ENCODE results near the gene SERPINB6.
A peak's percentile ranks its signal among the peaks of the same experiment; 100 is the strongest.
"Not testable (repeated sequence)": the region's sequence is repeated elsewhere in the genome, so short reads cannot be mapped to it uniquely, and the experiment has no call there.

The SERPINB6 gene

DNA sequence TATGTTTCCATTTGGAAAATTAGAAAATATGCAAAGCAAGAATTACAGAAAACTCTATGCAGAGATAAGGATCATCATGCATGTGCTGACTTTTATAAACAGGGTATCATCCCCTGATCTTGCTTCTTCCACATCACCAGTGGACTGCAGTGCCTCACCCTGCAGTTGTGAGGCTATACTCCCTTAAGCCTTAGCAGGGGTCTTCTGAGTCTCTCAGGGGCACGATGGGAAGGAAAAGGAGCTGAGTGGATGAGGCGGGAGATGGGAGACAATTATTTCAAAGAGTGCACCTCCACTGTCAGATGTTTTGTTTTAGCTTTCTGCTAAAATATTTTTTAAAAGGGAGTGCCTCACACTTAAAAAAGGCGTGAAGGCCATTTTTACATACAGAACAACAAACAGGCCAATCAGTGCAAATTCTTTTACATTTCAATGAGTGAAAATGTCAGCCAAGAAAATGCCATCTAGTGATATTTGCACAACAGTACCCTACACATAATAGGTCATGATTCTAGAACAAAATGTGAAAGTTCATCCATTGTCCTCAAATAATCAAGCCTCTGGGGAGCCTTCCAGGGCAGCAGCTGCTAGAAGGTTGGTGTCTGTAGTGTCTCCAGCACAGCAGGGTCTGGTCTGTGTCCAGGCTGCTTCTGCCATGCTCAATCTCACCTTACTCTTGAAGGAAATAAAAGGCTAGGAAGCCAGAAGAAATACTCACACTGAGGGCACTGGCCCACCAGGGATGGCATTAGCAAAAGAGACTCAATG, 55.0 kb downstream of the SERPINB6 start:
- H3K4me3 ChIP-seq (ENCODE audit: low read length), result no peak overlapping the region
- no peak for TF ChIP-seq ZNF274 (IDR thresholded peaks at IDR 0.05; ENCODE audit: low read depth, low read length)

DNA sequence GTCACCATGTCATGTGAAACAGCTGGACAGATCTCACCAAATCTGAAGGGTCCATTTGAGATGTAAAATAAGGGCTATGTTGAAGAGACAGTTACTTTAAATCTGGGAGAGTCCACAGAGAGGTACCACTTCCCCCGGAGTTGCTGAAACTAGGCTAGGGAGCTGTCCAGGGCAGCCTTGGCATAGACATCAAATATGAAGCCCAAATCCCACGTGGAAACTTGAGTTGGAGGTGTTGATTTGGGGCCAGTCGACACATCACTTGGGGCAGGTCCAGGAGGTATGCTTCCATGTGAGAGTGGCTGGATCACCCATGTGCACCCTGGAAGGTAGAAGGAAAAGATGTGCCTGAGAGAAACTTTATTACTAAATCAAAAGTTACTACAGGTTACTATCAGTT, 56.2 kb downstream of the SERPINB6 start:
- TF ChIP-seq ZNF274 (IDR thresholded peaks at IDR 0.05; ENCODE audit: low read depth, low read length), result no peak
- no peak overlapping the region for H3K4me3 ChIP-seq (ENCODE audit: low read length)

DNA sequence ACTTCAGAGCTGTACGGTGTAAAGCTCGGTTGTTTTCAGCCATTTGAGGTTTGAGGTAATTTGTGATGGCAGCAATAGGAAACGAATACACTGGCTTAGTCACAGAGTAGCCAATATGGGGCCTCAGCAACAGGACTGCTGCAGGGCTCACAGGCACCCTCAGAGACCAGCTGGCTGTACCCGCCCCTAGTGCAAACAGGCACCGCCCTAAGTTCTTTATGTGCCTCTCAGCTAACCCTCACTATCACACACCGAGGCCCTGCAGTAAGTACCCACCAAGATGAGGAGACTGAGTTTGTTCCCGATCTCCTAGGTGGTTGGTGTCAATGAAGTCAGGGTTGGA, 57.1 kb downstream of the SERPINB6 start:
- TF ChIP-seq ZNF274 (IDR thresholded peaks at IDR 0.05; ENCODE audit: low read depth, low read length), result no peak
- no peak overlapping the region for H3K4me3 ChIP-seq (ENCODE audit: low read length)

DNA sequence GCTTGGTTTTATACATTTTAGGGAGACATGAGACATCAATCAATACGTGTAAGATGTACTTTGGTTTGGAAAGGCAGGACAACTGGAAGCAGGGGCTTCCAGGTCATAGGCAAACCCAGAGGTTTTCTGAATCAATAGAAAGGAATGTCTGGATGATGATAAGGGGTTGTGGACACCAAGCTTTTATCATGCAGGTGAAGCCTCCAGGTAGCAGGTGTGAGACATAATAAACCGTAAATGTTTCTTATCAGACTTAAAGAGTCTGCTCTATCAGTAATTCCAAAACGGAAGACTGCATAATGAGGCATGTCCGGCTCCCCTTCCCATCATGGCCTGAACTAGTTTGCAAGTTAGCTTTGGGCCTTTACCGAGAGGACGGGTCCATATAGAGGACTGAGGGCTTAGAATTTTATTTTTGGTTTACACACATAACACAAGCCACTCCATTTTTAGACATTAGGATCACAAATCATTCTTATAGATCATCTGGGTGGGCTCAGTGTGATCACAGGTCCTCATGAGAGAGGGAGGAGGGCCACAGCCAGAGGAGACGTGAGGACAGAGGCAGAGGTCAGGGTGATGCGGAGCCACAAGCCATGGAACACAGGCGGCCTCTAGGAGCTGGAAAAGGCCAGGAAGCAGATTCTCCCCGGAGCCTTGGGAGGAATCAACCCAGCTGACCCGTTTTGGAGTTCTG, 57.6 kb downstream of the SERPINB6 start:
- no peak overlapping the region for H3K4me3 ChIP-seq (ENCODE audit: low read length)
- no peak for TF ChIP-seq ZNF274 (IDR thresholded peaks at IDR 0.05; ENCODE audit: low read depth, low read length)

DNA sequence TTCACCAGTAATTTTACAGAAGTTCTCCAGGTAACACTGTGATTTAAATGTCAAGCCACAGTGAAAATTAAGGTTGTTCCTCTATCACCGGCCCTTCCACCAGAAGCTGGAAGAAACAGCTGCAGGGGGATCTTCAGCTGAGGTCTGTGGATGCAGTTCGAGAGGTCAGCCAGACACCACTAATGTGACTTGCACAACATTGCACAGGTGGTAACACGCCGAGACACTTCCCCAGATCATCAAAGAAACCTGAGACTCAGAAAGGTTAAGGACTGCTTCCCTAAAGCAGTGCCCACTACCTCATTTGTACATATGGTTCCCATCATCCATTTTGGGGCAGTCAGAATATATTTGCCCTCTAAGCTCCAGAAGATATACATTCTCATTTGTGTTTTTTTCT, 60.2 kb downstream of the SERPINB6 start:
- TF ChIP-seq ZNF274 (IDR thresholded peaks at IDR 0.05; ENCODE audit: low read depth, low read length), result no peak
- H3K4me3 ChIP-seq (ENCODE audit: low read length), result no peak overlapping the region

DNA sequence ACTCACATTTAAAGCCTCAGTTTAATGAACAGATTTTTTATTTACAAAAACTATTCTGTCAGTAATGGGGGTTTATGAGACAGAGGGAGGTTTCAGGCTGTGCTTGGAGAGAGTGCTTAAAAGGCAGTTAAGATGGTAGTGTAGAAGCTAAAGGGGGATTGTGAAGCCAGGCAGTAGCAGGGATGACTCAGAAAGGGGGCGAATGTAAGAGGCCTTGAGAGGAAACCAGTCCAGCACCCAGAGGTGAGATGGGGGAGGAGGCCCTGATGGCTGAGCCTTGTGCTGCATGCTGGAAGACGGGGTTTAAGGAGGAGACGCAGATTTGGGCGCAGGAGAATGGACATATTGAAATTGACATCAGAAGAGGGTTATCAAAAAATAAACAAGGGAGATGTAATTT, 61.6 kb downstream of the SERPINB6 start:
- no peak for TF ChIP-seq ZNF274 (IDR thresholded peaks at IDR 0.05; ENCODE audit: low read depth, low read length)
- no peak overlapping the region for H3K4me3 ChIP-seq (ENCODE audit: low read length)

DNA sequence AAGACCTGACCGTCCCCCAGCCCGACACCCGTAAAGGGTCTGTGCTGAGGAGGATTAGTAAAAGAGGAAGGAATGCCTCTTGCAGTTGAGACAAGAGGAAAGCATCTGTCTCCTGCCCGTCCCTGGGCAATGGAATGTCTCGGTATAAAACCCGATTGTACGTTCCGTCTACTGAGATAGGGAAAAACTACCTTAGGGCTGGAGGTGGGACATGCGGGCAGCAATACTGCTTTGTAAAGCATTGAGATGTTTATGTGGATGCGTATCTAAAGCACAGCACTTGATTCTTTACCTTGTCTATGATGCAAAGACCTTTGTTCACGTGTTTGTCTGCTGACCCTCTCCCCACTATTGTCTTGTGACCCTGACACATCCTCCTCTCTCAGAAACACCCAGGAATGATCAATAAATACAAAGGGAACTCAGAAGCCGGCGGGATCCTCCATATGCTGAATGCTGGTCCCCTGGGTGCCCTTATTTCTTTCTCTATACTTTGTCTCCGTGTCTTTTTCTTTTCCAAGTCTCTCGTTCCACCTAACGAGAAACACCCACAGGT, 62.2 kb downstream of the SERPINB6 start:
- not testable (repeated sequence) for H3K4me3 ChIP-seq (ENCODE audit: low read length)

DNA sequence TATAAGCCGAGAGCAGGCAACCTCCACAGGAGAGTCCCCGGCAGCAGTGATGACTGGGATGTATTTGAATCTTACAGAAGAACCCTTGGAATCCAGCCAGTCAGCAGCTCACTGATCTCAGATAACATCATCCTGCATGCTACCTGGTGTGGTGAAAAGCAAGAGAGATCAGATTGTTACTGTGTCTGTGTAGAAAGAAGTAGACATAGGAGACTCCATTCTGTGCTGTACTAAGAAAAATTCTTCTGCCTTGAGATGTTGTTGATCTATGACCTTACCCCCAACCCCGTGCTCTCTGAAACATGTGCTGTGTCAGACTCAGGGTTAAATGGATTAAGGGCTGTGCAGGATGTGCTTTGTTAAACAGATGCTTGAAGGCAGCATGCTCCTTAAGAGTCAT, 62.9 kb downstream of the SERPINB6 start:
- H3K4me3 ChIP-seq (ENCODE audit: low read length), result not testable (repeated sequence)

DNA sequence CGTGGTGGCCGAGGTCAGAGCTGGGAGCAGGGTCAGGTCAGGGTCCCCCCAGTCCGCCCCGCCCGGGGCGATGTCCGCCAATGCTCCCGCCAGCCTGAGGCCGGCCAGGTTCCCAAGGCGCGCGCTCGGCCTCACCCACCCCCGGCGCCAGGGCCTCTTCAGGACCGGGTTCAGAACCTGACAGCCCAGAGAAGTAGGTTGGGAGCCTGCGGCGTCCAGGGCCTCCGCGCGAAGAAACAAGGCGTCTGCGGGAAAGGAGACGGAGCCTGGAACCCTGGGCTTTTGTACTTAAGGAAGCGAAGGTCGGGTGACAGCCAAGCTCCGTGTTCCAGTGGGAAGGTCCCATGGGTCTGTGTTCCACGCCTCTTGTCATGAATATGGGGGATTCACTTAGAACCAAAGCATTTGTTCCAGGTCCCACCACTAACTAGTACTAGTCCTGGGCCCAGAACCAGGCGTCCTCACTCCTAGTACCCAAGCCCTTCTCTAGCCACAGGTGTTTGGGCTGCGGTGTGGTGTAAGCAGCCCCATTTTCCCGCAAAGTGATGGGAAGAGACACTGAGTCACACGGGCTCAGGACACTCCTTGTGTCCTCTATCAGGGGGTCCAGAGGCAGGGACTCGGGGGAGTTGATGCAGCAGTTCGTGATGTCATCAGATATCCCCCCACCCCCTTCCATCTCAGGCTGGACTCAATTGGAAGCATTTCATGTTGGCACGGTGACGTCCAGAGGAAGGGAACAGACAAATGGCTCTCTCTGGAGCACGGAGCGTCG, 67.8 kb downstream of the SERPINB6 start:
- peak overlapping the region; percentile 67; the same call in 1 of the 2 replicates for H3K4me3 ChIP-seq (ENCODE audit: low read length)

DNA sequence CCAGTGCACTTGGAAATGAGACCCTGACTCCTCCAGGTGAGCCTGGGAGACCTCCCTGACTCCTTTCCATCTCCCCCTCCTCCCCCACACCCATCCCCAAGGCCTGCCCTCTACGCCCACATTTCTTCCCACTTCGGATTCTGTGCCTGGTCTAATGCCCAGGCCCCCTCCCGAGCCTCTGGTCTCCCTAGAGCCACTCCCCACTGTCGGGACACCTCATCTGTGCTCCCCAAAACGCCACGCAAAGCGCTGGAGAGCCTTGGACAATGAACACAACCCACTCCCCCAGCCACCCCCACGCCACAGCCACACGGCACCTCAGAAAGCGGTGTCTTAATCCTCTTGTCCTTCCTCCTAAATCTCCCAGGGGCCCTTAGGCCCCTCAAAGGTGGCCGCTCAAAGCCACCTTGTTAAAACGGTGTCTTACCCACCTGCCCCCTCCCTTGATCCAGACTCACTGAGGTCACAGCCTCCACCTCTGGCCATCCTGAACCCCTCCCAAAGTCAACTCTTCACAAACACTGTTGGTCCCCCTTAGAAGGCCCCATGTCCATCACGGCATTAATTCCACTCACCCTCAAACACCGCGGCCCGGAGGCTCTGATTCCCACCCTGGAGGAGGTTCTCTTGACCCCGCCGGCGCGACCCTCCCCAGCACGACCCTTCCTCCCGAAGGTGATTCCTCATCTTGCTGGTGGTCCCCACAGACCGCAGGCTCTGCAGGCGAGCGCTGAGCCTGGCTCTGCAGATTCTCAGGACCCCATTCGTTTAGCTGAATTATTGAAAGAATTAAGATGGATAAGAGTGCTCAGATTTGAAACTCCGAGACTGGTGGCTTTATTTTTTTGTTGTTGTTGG, 69.5 kb downstream of the SERPINB6 start:
- H3K4me3 ChIP-seq (ENCODE audit: low read length), result peak overlapping the region; percentile 67

DNA sequence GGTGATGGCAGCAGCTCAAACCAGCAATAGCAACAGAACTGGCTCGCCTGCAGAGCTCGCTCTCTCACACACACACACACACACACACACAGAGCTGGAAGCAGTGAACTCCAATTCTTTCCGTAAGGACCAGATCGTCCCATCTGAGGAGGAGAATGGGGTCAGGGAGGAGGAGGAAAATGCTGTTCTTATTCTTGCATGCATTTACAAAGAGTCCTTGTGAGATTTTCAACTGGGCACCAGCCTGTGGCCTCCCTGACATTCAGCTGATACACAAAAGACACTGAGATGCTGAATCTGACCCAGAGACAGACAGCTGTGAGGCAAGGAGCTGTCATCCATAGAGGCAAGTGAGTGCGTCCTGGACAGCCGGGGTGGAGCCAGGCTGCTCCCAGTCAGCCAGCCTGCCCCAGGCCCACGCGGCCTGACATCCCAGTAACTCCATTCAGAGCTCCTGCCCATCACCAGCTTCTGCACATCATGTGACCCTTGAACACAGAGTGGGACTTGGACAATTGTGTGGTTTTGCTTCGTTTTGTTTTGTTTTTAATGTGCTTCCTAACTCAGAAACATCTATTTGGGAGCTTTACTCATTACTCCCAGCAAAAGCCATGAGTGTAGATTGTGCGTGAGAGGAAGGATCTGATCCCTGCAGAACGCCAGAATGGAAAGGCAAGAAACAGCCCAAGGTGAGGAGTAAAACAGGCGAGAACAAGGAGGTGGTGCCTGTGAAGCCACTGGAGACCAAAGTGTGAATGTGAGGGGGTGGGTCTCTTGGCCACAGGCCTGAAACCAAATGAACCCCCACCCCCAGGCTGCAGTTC, 70.3 kb downstream of the SERPINB6 start:
- H3K4me3 ChIP-seq (ENCODE audit: low read length), result peak overlapping the region; percentile 67; the same call in 1 of the 2 replicates
- no peak for TF ChIP-seq ZNF274 (IDR thresholded peaks at IDR 0.05; ENCODE audit: low read depth, low read length)

DNA sequence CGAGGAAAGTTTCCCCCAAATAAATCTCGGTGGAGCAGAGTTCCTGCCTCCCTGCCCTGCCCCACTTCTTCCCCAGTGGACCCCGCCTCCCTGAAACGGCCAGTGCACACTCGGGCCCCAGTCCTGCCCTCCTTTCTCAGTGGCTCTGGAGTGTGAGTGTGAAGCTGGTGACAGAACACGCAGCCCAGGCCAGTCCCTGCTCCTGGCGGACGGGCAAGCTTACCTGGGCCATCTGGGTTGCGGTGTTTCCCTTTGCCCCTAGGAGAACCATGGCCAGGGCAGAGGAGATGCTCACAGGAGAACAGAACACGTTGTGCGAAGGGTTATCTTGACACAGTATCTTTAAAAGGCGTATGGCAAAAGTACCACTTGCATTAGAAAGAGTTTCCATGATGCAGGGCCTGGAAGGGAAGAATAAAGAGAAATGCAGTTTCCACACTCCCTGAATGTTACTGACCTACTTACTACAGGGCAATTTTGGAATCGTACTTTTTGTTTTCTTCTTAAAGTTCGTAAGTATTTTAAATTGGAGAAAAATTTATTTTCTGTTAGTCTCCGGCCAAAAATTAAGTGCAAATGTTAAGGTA, 71.1 kb downstream of the SERPINB6 start:
- TF ChIP-seq ZNF274 (IDR thresholded peaks at IDR 0.05; ENCODE audit: low read depth, low read length), result no peak
- H3K4me3 ChIP-seq (ENCODE audit: low read length), result no peak overlapping the region

DNA sequence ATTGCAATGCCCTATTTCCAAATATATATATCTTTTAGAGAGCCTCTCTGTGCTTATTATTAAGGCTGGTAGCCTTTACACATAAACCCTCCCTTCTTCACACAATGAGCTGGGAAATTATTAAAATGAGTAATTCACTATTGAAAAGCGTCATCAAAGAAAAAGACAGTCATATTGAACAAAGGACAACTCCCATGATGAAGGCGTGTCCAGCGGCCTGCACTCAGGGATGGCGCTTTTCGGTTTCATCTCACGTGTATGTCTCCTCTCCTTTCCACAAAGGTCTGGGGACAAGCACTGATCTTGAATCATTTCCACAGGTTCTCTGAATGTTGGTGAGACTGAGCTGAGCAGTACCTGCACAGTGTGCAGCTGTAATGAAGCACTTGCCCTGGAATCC, 71.8 kb downstream of the SERPINB6 start:
- H3K4me3 ChIP-seq (ENCODE audit: low read length), result peak overlapping the region; percentile 5; the same call in 1 of the 2 replicates
- TF ChIP-seq ZNF274 (IDR thresholded peaks at IDR 0.05; ENCODE audit: low read depth, low read length), result no peak

Measured in GM08714 (cell line).